Measurements from ENCODE around the gene CCER1. TPM values are rescaled to one million over a fixed set of nuclear protein-coding genes. Genes with fewer than 3 reads are reported as not detected.

CCER1 gene
- polyA plus RNA-seq, 6 donors from 2014 or later, result not detected

DNA sequence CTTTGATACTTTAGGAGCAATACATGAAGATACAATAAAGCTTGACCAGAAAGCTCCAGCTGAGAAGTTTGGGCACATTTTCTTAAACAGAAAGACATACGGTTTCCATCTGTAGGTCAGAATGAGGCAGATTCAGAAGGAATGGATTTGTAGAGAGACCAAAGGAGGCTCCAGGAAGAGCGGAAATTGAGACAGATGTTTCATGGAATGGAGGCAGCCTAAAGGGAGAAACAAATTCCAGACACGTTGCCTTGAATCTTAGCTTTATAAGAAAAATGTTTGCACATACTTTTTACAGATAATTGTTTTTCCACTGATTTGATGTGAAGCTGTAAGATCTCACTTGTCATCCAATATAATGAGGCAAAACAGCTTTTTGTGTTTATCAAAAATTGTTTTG, 25.0 kb upstream of the CCER1 start:
- Mint-ChIP-seq H3K36me3 (no peaks in the 10 kb centered on the region), H3K4me1 (no peaks in the 10 kb centered on the region), H3K27me3 (no peaks in the 10 kb centered on the region), H3K9me3 (no peaks in the 10 kb centered on the region), H3K27ac (no peak overlapping the region), H3K4me3 (no peak overlapping the region)
- no peak for DNase-seq
- ATAC-seq (ENCODE audit: low read depth in 2 of 2), result no peak

DNA sequence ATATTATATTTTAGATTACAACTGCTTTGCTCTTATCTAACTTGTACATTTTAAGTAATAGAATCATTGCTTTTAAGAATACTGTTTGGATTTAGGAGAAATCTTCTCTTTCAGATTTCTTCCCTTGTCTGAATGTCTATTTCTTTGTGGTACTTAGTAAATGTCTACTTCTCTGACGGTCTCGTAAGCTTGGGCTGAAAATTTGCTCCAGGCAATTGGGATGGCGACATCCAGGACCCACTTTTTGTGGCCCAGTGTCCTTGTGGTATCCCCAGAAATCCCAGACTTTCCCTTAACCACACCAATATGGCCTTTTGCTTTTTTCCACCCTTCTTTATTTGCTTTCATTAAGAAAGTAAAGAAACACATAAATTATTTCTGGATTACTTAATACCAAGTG, 24.0 kb upstream of the CCER1 start:
- H3K27me3 Mint-ChIP-seq, result peaks cover 0 to 6% (median 5%) of the 10 kb centered on the region in 3 donors
- no peaks in the 10 kb centered on the region for H3K9me3 Mint-ChIP-seq
- H3K27ac Mint-ChIP-seq, result no peak overlapping the region
- no peaks in the 10 kb centered on the region for H3K36me3 Mint-ChIP-seq
- no peaks in the 10 kb centered on the region for H3K4me1 Mint-ChIP-seq
- H3K4me3 Mint-ChIP-seq, result peak overlapping the region in 1 of 8 donors; percentile 37
- no peak for ATAC-seq (ENCODE audit: low read depth in 2 of 2)
- no peak for DNase-seq

DNA sequence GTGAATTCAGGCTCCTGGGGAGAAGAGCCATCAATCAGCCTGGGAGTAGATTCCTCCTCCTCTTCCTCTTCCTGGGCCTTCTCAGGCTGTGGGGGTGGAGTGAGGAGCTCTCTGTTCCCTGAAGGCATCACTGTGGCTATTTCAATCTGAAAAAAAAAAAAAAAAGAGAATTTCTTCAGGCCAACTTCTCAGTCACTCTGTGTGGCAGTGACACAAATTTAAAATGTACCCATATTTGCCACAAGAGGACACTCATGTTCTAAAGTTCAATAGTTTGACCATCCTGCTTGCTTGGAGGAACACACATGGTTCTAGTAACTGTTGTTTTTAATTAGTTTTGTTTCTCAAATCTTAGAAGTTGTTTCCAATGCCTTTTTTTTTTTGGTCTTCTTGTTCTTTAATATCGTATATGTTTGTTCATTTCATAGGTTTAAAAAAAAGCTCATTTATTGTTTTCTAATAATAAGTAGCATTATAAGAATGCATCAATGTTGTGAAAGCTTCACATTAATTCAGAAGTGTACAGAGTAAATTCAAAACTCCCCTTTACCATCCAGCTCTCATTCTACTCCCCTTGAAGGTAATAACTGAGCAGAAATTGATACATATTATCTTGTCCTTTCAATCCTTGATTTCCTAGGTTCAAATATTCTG, 23.3 kb upstream of the CCER1 start:
- ATAC-seq (ENCODE audit: low read depth in 2 of 2) (no peak), DNase-seq (no peak)
- H3K4me1 Mint-ChIP-seq, result no peaks in the 10 kb centered on the region
- peaks cover 0 to 10% (median 6%) of the 10 kb centered on the region in 3 donors for H3K27me3 Mint-ChIP-seq
- H3K27ac Mint-ChIP-seq, result no peak overlapping the region
- no peaks in the 10 kb centered on the region for H3K36me3 Mint-ChIP-seq
- H3K4me3 Mint-ChIP-seq, result no peak overlapping the region
- no peaks in the 10 kb centered on the region for H3K9me3 Mint-ChIP-seq

GRCh38 chr12:90977224-90977623, 22.2 kb upstream of the CCER1 start:
- Mint-ChIP-seq H3K4me3 (no peak overlapping the region), H3K9me3 (no peaks in the 10 kb centered on the region), H3K27me3 (peaks cover 0 to 10% (median 6%) of the 10 kb centered on the region in 3 donors), H3K4me1 (no peaks in the 10 kb centered on the region), H3K36me3 (no peaks in the 10 kb centered on the region), H3K27ac (no peak overlapping the region)
- DNase-seq (no peak), ATAC-seq (ENCODE audit: low read depth in 2 of 2) (no peak)

- Mint-ChIP-seq H3K4me1 (no peaks in the 10 kb centered on the region), H3K27ac (no peak overlapping the region), H3K36me3 (no peaks in the 10 kb centered on the region), H3K27me3 (peaks cover 0 to 10% (median 6%) of the 10 kb centered on the region in 3 donors), H3K4me3 (no peak overlapping the region), H3K9me3 (no peaks in the 10 kb centered on the region)
- no peak for DNase-seq
- ATAC-seq (ENCODE audit: low read depth in 2 of 2), result no peak
Observed at GRCh38 chr12:90974286-90974685, 19.3 kb upstream of the CCER1 start.

GRCh38 chr12:90972226-90972625, 17.2 kb upstream of the CCER1 start:
- Mint-ChIP-seq H3K27me3 (peaks cover 0 to 10% (median 6%) of the 10 kb centered on the region in 3 donors), H3K36me3 (no peaks in the 10 kb centered on the region), H3K4me1 (no peaks in the 10 kb centered on the region), H3K27ac (no peak overlapping the region), H3K9me3 (no peaks in the 10 kb centered on the region), H3K4me3 (no peak overlapping the region)
- ATAC-seq (ENCODE audit: low read depth in 2 of 2) (no peak), DNase-seq (no peak)

DNA sequence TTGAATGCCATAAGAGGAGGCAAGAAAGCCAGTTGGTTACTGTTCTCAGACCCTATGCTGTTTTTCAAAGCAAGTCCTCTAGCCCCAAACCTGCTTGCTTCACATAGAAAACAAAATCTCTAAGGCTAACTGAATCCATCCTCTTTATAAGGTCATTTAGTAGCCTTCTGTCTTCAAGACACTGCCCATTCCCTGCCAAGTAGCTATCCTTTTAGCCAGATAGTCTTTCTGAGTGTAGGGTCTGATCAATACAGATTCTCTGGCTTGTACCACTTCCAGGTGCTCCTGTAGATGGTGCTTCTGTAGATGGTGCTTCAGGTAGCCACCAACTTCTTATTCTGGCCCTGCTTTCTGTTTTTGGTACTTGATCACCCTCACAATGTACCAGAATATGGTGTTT, 15.9 kb upstream of the CCER1 start:
- Mint-ChIP-seq H3K4me1 (no peaks in the 10 kb centered on the region), H3K27me3 (peaks cover 0 to 10% (median 6%) of the 10 kb centered on the region in 3 donors), H3K4me3 (no peak overlapping the region), H3K9me3 (no peaks in the 10 kb centered on the region), H3K27ac (no peak overlapping the region), H3K36me3 (no peaks in the 10 kb centered on the region)
- DNase-seq (no peak), ATAC-seq (ENCODE audit: low read depth in 2 of 2) (no peak)

DNA sequence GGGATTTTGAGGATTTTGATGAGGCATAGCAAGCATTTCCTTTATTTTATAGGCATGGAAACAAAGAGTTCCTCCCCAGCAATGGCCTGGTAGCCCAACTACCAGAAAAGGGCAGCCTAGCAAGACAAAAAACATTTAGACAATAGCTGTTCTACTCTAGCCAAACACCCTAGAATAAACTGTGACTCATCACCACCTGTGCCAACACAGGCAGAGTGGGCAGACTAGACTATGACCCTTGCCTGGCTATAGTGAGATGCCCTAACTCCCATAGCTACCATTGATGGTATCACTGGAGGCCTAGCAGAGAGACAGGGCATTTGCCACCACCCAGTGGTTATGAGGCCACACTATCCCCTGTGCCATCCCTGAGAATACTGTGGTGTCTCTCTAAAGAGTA, 15.5 kb upstream of the CCER1 start:
- H3K4me1 Mint-ChIP-seq, result no peaks in the 10 kb centered on the region
- no peaks in the 10 kb centered on the region for H3K36me3 Mint-ChIP-seq
- peaks cover 0 to 10% (median 6%) of the 10 kb centered on the region in 3 donors for H3K27me3 Mint-ChIP-seq
- H3K4me3 Mint-ChIP-seq, result no peak overlapping the region
- no peaks in the 10 kb centered on the region for H3K9me3 Mint-ChIP-seq
- no peak overlapping the region for H3K27ac Mint-ChIP-seq
- no peak for ATAC-seq (ENCODE audit: low read depth in 2 of 2)
- DNase-seq, result no peak

DNA sequence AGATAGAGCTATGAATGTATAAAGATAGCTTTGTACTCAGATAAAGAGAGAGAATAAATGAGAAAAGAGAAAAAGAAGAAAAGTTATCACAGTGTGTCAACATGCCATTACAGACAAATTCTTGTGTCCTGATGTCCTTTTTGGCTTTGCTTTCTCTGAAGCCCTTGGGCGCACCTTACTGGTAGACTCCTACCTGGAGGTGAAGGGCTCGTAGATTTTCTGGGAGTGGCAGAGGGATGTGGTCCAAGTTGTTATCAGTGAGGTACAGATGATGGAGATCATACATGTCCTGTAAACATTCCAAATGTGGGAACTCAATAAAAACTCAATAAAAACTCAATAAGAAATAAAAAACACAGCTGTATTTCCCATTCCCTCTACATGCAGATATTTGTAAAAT, 14.9 kb upstream of the CCER1 start:
- no peak for DNase-seq
- Mint-ChIP-seq H3K4me3 (no peak overlapping the region), H3K27me3 (peaks cover 0 to 10% (median 6%) of the 10 kb centered on the region in 3 donors), H3K4me1 (no peaks in the 10 kb centered on the region), H3K36me3 (no peaks in the 10 kb centered on the region), H3K27ac (no peak overlapping the region), H3K9me3 (no peaks in the 10 kb centered on the region)
- no peak for ATAC-seq (ENCODE audit: low read depth in 2 of 2)

DNA sequence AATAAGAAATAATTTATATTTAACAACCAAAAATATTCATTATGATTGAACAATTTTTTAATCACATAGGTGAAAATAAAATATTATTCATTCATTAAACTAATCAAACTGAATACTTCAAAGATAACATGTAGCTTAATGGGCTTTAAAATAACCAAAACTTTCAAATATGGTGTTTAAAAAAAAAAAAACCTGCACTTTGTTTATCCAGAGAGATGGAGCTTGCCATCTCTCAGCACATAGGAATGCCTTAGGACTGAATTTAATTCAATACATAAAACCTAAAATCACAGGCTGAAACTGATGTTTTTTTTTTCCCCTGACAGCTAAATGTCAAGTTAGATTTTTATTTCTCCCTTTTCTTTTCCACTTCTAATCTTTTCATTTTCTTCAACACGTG, 14.4 kb upstream of the CCER1 start:
- no peaks in the 10 kb centered on the region for H3K4me1 Mint-ChIP-seq
- DNase-seq (no peak), ATAC-seq (ENCODE audit: low read depth in 2 of 2) (no peak)
- H3K27me3 Mint-ChIP-seq, result peaks cover 0 to 8% (median 3%) of the 10 kb centered on the region in 3 donors
- no peak overlapping the region for H3K4me3 Mint-ChIP-seq
- H3K9me3 Mint-ChIP-seq, result no peaks in the 10 kb centered on the region
- H3K27ac Mint-ChIP-seq, result no peak overlapping the region
- no peaks in the 10 kb centered on the region for H3K36me3 Mint-ChIP-seq

GRCh38 chr12:90965204-90965603, 10.2 kb upstream of the CCER1 start:
- Mint-ChIP-seq H3K36me3 (no peaks in the 10 kb centered on the region), H3K9me3 (no peaks in the 10 kb centered on the region), H3K4me1 (no peaks in the 10 kb centered on the region), H3K27me3 (no peaks in the 10 kb centered on the region), H3K27ac (no peak overlapping the region), H3K4me3 (no peak overlapping the region)
- ATAC-seq (ENCODE audit: low read depth in 2 of 2), result no peak
- no peak for DNase-seq

DNA sequence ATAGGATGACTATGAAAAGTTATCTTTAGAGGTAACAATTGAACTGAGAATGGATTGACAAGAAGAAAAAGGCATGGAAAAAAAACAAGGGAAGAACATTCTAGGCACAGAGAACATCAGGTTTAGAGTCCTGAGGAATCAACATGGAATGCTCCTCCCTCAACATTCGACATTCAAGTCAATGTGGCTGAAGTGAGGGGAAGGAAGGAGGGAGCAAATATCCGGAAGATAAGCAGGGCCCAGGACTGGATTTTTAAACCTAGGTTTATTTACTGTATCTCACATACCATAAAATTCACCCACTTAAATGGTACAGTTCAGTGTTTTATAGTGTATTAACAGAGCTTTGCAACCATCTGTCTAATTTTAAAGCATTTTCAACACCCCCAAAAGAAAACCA, 9.6 kb upstream of the CCER1 start:
- no peaks in the 10 kb centered on the region for H3K27me3 Mint-ChIP-seq
- H3K4me3 Mint-ChIP-seq, result no peak overlapping the region

GRCh38 chr12:90963946-90964345, 9.0 kb upstream of the CCER1 start:
- Mint-ChIP-seq H3K27ac (no peak overlapping the region), H3K36me3 (no peaks in the 10 kb centered on the region), H3K9me3 (no peaks in the 10 kb centered on the region), H3K4me1 (no peaks in the 10 kb centered on the region), H3K4me3 (no peak overlapping the region), H3K27me3 (no peaks in the 10 kb centered on the region)
- no peak for ATAC-seq (ENCODE audit: low read depth in 2 of 2)
- DNase-seq, result no peak

More for the DNA sequence above, 9.6 kb upstream of the CCER1 start:
- Mint-ChIP-seq H3K27ac (no peak overlapping the region), H3K4me1 (no peaks in the 10 kb centered on the region), H3K36me3 (no peaks in the 10 kb centered on the region), H3K9me3 (no peaks in the 10 kb centered on the region)
- ATAC-seq (ENCODE audit: low read depth in 2 of 2) (no peak), DNase-seq (no peak)

DNA sequence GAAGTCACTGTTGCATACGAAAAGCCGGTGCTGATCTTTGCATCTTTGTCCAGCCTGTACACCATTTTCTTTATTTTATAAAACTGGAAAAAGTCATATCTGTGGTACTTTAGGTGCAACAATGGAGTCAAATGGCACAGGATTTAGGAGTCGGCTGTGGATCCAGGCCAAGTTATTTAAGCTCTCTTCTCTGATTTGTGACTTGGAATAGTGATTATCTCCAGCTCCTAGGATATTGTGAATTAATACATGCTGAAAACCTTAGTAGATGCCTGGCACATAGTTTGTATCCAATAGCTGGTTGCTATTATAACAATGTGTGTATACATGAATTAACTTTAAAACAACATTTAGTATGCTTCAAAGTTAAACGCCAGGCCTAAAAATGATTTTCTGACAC, 6.2 kb upstream of the CCER1 start:
- Mint-ChIP-seq H3K9me3 (no peaks in the 10 kb centered on the region), H3K27ac (no peak overlapping the region), H3K27me3 (peaks cover 0 to 3% (median 0%) of the 10 kb centered on the region in 3 donors), H3K4me1 (no peaks in the 10 kb centered on the region), H3K36me3 (no peaks in the 10 kb centered on the region), H3K4me3 (no peak overlapping the region)
- DNase-seq (no peak), ATAC-seq (ENCODE audit: low read depth in 2 of 2) (no peak)

Data from naive B cell (primary cell).